ENCODE data around the gene METTL17. TPM values are rescaled to one million over a fixed set of nuclear protein-coding genes. Genes with fewer than 3 reads are reported as not detected.

METTL17 gene
- total and polyA plus RNA-seq, 7 donors = 24.0 to 103 (median 76.4) TPM

DNA sequence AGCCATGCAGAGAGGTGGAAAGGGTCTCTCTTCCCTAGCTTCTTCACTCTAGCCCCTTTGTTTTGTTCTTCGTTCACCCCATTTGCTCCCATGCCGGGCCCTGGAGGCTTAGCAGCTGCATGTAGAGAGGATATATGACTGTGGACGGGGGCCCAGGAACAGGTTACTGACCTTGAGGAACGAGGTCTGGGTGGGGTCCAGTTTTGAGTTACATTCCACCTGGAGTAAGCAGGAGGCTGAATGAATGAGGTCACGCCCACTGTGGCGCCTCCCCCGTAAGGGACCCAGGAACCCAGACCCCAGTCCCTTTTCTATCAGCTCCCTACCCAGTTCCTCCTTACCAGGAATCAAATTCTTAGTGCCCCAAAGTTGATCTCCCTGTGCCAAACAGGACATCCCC is 28.5 kb downstream of the METTL17 start:
- H3K4me3 ChIP-seq = no peak overlapping the region
- peaks cover 17 to 64% (median 36%) of the 10 kb centered on the region in 4 donors for H3K36me3 ChIP-seq
- DNase-seq = no peak
- no peaks in the 10 kb centered on the region for H3K9me3 ChIP-seq
- no peaks in the 10 kb centered on the region for H3K27me3 ChIP-seq
- intact Hi-C loops (cut with DNase I) = no loop called here
- H3K27ac ChIP-seq = no peak overlapping the region
- peaks cover 0 to 30% (median 14%) of the 10 kb centered on the region in 4 donors for H3K4me1 ChIP-seq
- TF ChIP-seq, protein P1, sequence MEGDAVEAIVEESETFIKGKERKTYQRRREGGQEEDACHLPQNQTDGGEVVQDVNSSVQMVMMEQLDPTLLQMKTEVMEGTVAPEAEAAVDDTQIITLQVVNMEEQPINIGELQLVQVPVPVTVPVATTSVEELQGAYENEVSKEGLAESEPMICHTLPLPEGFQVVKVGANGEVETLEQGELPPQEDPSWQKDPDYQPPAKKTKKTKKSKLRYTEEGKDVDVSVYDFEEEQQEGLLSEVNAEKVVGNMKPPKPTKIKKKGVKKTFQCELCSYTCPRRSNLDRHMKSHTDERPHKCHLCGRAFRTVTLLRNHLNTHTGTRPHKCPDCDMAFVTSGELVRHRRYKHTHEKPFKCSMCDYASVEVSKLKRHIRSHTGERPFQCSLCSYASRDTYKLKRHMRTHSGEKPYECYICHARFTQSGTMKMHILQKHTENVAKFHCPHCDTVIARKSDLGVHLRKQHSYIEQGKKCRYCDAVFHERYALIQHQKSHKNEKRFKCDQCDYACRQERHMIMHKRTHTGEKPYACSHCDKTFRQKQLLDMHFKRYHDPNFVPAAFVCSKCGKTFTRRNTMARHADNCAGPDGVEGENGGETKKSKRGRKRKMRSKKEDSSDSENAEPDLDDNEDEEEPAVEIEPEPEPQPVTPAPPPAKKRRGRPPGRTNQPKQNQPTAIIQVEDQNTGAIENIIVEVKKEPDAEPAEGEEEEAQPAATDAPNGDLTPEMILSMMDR (IDR thresholded peaks at IDR 0.05) = no peak
- 64 to 84% methylated on average over 7 of the region's 7 CpGs for WGBS, 2 donors

GRCh38 chr14:21018781-21019180 is 29.0 kb downstream of the METTL17 start:
- Histone ChIP-seq H3K36me3 (peaks cover 17 to 64% (median 36%) of the 10 kb centered on the region in 4 donors), H3K9me3 (no peaks in the 10 kb centered on the region), H3K4me3 (no peak overlapping the region), H3K27ac (no peak overlapping the region), H3K27me3 (no peaks in the 10 kb centered on the region), H3K4me1 (peaks cover 0 to 35% (median 17%) of the 10 kb centered on the region in 4 donors)
- DNase-seq = no peak
- TF ChIP-seq POLR2A (IDR thresholded peaks at IDR 0.05) (no peak), EP300 (IDR thresholded peaks at IDR 0.05) (no peak)
- TF ChIP-seq, protein P1 (IDR thresholded peaks at IDR 0.05) = no peak
- intact Hi-C loops (cut with DNase I) = no loop called here
- 92 to 95% methylated on average over 3 of the region's 3 CpGs for WGBS, 2 donors

DNA sequence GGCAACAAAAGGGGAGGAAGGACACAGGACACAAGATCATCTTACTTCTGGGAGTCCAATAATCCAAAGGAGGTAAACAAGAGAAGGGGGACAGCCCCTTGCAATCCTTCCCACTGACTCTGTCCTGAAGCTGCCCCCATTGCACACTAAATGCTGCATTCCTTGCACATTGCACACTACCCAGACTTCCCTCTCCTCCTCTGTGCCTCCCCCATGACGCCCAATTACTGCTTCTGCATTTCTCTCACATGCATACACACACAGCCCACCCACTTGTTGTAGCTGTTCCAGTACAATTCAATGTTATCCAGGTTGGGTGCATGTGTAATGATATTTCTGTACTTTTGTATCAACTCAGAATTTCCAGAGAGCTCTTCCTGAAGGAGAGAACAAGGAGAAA is 29.6 kb downstream of the METTL17 start:
- H3K36me3 ChIP-seq = peaks cover 17 to 64% (median 36%) of the 10 kb centered on the region in 4 donors
- no peak overlapping the region for H3K27ac ChIP-seq
- TF ChIP-seq EP300 (IDR thresholded peaks at IDR 0.05) (no peak), POLR2AphosphoS5 (IDR thresholded peaks at IDR 0.05) (no peak), POLR2A (IDR thresholded peaks at IDR 0.05) (no peak)
- TF ChIP-seq, protein P1 (IDR thresholded peaks at IDR 0.05) = no peak
- no peaks in the 10 kb centered on the region for H3K9me3 ChIP-seq
- intact Hi-C loops (cut with DNase I) = no loop called here
- H3K27me3 ChIP-seq = no peaks in the 10 kb centered on the region
- 76 to 85% methylated on average over 1 of the region's 1 CpG for WGBS, 2 donors
- peaks cover 0 to 39% (median 20%) of the 10 kb centered on the region in 4 donors for H3K4me1 ChIP-seq
- no peak for DNase-seq
- H3K4me3 ChIP-seq = no peak overlapping the region

- no peak overlapping the region for H3K4me3 ChIP-seq
- peak overlapping the region in 1 of 4 donors; percentile 13 for H3K27ac ChIP-seq
- H3K27me3 ChIP-seq = no peaks in the 10 kb centered on the region
- intact Hi-C loops (cut with DNase I) = no loop called here
- peaks cover 17 to 64% (median 36%) of the 10 kb centered on the region in 4 donors for H3K36me3 ChIP-seq
- TF ChIP-seq, protein P1 (IDR thresholded peaks at IDR 0.05) = no peak
- no peak for TF ChIP-seq POLR2A (IDR thresholded peaks at IDR 0.05)
- no peak for TF ChIP-seq EP300 (IDR thresholded peaks at IDR 0.05)
- TF ChIP-seq POLR2AphosphoS5 (IDR thresholded peaks at IDR 0.05) = no peak
- peaks cover 0 to 31% (median 27%) of the 10 kb centered on the region in 4 donors for H3K4me1 ChIP-seq
- WGBS, 2 donors = 68 to 88% methylated on average over 5 of the region's 5 CpGs
- H3K9me3 ChIP-seq = no peaks in the 10 kb centered on the region
- DNase-seq = no peak
These were observed 31.3 kb downstream of the METTL17 start for GRCh38 chr14:21020977-21021545.

DNA sequence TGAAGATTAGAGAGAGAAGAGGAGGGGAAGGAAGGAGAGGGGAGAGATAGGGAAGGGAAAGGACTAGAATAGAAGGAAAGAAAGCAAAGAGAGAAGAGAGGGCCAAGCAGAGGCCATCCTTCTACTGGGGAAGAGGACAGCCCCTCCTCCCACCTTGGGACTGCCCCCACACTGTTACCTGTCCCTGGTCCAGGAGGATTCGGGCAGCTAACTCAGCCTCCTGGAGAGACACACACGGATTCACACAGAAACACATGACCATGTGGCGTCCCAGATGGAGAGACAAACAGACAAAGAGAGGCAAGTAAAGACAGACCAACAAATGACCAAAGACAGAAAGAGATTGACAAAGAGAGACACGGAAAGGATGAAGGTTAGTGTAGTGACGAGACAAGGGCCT is 32.9 kb downstream of the METTL17 start:
- Histone ChIP-seq H3K4me3 (peak overlapping the region in 3 of 4 donors; percentile 84 to 91 (median 85)), H3K9me3 (no peaks in the 10 kb centered on the region), H3K27me3 (no peaks in the 10 kb centered on the region), H3K4me1 (peaks cover 0 to 43% (median 35%) of the 10 kb centered on the region in 4 donors), H3K36me3 (peaks cover 17 to 51% (median 33%) of the 10 kb centered on the region in 4 donors), H3K27ac (peak overlapping the region; percentile 93 to 95 (median 93))
- TF ChIP-seq POLR2AphosphoS5 (IDR thresholded peaks at IDR 0.05) = no peak
- TF ChIP-seq POLR2A (IDR thresholded peaks at IDR 0.05) = no peak
- TF ChIP-seq, protein P1 (IDR thresholded peaks at IDR 0.05) = no peak
- no peak for TF ChIP-seq EP300 (IDR thresholded peaks at IDR 0.05)
- WGBS, 2 donors = 82 to 89% methylated on average over 5 of the region's 5 CpGs
- intact Hi-C loops (cut with DNase I) = no loop called here
- no peak for DNase-seq

All from sigmoid colon (tissue), 7 donors.